ENCODE measurements around the gene FN1. TPM values are rescaled to one million over a fixed set of nuclear protein-coding genes. Genes with fewer than 3 reads are reported as not detected.

Gene FN1
- total RNA-seq, 1 experiment from 2014 or later: 133 TPM

DNA sequence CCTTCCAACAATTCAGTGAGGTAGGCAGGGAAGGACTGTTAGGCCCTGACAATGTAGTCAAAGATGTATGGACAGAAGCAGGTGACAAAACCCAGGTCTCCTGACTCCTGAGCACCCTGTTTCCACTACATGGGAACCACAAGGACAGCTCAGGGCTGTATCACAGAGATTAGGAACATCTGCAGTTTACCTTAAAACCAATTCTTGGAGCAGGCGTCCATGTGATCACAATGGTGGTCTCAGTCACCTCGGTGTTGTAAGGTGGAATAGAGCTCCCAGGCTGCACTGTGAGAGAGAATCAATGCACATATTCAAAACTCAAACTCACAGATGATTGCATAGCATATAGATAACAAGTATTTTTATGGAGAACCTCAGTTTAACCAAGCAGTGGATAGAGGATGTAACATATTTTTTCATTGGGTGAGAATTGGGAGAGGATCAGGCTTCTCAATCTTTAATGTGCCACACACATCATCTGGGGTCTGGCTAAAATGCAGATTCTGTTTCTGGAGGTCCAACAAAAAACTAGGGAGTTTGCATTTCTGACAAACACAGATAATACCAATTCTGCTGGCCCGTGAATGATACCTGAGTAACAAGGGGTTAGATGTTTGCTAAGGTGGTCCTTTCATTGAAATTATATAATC, 36.7 kb downstream of the FN1 start:
- Mint-ChIP-seq H3K4me1 (ENCODE audit: low read depth, unreplicated experiment) (peaks cover 14% of the 10 kb centered on the region), H3K27me3 (ENCODE audit: unreplicated experiment) (no peaks in the 10 kb centered on the region), H3K36me3 (ENCODE audit: insufficient read depth, unreplicated experiment) (no peaks in the 10 kb centered on the region), H3K4me3 (ENCODE audit: low read depth, unreplicated experiment) (no peak overlapping the region), H3K9me3 (ENCODE audit: low read depth, unreplicated experiment) (no peaks in the 10 kb centered on the region), H3K27ac (ENCODE audit: unreplicated experiment) (no peak overlapping the region)
- CTCF ChIA-PET: no interaction called here
- intact Hi-C loops (cut with micrococcal nuclease; ENCODE audit: unreplicated experiment): no loop called here
- TF ChIP-seq, protein P1, sequence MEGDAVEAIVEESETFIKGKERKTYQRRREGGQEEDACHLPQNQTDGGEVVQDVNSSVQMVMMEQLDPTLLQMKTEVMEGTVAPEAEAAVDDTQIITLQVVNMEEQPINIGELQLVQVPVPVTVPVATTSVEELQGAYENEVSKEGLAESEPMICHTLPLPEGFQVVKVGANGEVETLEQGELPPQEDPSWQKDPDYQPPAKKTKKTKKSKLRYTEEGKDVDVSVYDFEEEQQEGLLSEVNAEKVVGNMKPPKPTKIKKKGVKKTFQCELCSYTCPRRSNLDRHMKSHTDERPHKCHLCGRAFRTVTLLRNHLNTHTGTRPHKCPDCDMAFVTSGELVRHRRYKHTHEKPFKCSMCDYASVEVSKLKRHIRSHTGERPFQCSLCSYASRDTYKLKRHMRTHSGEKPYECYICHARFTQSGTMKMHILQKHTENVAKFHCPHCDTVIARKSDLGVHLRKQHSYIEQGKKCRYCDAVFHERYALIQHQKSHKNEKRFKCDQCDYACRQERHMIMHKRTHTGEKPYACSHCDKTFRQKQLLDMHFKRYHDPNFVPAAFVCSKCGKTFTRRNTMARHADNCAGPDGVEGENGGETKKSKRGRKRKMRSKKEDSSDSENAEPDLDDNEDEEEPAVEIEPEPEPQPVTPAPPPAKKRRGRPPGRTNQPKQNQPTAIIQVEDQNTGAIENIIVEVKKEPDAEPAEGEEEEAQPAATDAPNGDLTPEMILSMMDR (IDR thresholded peaks at IDR 0.05; ENCODE audit: unreplicated experiment): no peak
- no peak for DNase-seq
- BruUV-seq (replicated peaks): no TSS peak

- TF ChIP-seq, protein P1 (IDR thresholded peaks at IDR 0.05; ENCODE audit: unreplicated experiment): no peak
- no TSS peak for BruUV-seq (replicated peaks)
- Mint-ChIP-seq H3K4me1 (ENCODE audit: low read depth, unreplicated experiment) (peaks cover 14% of the 10 kb centered on the region), H3K27ac (ENCODE audit: unreplicated experiment) (no peak overlapping the region), H3K4me3 (ENCODE audit: low read depth, unreplicated experiment) (no peak overlapping the region), H3K9me3 (ENCODE audit: low read depth, unreplicated experiment) (no peaks in the 10 kb centered on the region), H3K36me3 (ENCODE audit: insufficient read depth, unreplicated experiment) (no peaks in the 10 kb centered on the region), H3K27me3 (ENCODE audit: unreplicated experiment) (no peaks in the 10 kb centered on the region)
- no peak for DNase-seq
- CTCF ChIA-PET: interaction anchor here (0.6 kb wide), 1 partner anchor 244 kb away, joined by 3 read pairs; no protein-coding TSS in a partner anchor
- intact Hi-C loops (cut with micrococcal nuclease; ENCODE audit: unreplicated experiment): no loop called here
Observed at GRCh38 chr2:215397632-215398341, 38.1 kb downstream of the FN1 start.

GRCh38 chr2:215396595-215397313, 39.1 kb downstream of the FN1 start:
- Mint-ChIP-seq H3K27me3 (ENCODE audit: unreplicated experiment) (no peaks in the 10 kb centered on the region), H3K4me1 (ENCODE audit: low read depth, unreplicated experiment) (peaks cover 16% of the 10 kb centered on the region), H3K9me3 (ENCODE audit: low read depth, unreplicated experiment) (no peaks in the 10 kb centered on the region), H3K27ac (ENCODE audit: unreplicated experiment) (no peak overlapping the region), H3K36me3 (ENCODE audit: insufficient read depth, unreplicated experiment) (peaks cover under 1% of the 10 kb centered on the region), H3K4me3 (ENCODE audit: low read depth, unreplicated experiment) (no peak overlapping the region)
- no TSS peak for BruUV-seq (replicated peaks)
- TF ChIP-seq, protein P1 (IDR thresholded peaks at IDR 0.05; ENCODE audit: unreplicated experiment): no peak
- CTCF ChIA-PET: interaction anchor here (0.6 kb wide), 1 partner anchor 243 kb away, joined by 3 read pairs; no protein-coding TSS in a partner anchor
- intact Hi-C loops (cut with micrococcal nuclease; ENCODE audit: unreplicated experiment): no loop called here
- no peak for DNase-seq

DNA sequence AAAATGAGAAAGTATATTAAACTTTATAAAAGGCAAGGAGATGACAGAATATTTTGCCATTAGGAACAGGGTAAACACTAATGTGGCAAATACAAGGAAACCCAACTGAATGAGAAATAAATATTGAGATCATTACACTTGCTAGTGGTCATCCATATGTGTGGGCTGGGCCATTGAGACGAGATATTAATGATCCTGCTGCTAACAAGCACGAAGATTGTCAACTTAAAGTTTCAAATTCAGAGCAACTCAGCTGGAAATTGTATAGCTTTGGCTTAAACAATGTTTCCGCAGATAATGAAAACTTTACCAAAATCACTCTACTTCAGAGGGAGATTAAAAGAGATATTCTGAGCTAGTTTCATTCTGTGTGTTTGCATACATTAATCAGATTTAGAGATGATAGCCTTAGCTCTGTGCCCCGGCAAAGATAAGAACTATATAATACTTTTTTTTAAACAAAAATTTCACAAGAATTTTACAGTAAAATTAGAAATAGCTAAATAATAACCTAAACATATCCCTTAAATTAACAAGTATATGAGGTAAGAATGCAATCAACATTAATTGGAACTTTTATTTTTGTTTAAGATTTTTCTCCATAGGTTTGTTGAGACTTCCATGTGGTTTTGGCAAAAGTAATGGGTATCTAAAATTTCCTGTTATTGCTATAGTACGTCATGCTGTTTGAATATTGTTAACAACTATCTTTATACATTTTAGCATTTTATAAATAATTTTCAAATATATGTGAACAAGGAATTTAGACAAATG, 40.0 kb downstream of the FN1 start:
- intact Hi-C loops (cut with micrococcal nuclease; ENCODE audit: unreplicated experiment): no loop called here
- Mint-ChIP-seq H3K4me3 (ENCODE audit: low read depth, unreplicated experiment) (no peak overlapping the region), H3K9me3 (ENCODE audit: low read depth, unreplicated experiment) (no peaks in the 10 kb centered on the region), H3K4me1 (ENCODE audit: low read depth, unreplicated experiment) (peaks cover 24% of the 10 kb centered on the region), H3K36me3 (ENCODE audit: insufficient read depth, unreplicated experiment) (peaks cover 9% of the 10 kb centered on the region), H3K27ac (ENCODE audit: unreplicated experiment) (no peak overlapping the region), H3K27me3 (ENCODE audit: unreplicated experiment) (no peaks in the 10 kb centered on the region)
- CTCF ChIA-PET: no interaction called here
- DNase-seq: no peak
- TF ChIP-seq, protein P1 (IDR thresholded peaks at IDR 0.05; ENCODE audit: unreplicated experiment): no peak
- no TSS peak for BruUV-seq (replicated peaks)
